Endodermal cell (in vitro differentiated cells): ENCODE measurements around the gene PHF12. TPM values are rescaled to one million over a fixed set of nuclear protein-coding genes. Genes with fewer than 3 reads are reported as not detected.

ENCODE experiments used
- DNase-seq: peaks from one replicate; pipeline ENCODE4 v3.0.0-alpha.2; 2017
- H3K27ac ChIP-seq: 2 replicates; pipeline ENCODE4 v1.5.1; 2013; ENCODE audit warnings: mild to moderate bottlenecking, low read depth, low read length, moderate library complexity
- H3K27me3 ChIP-seq: 2 replicates; pipeline ENCODE4 v1.6.1; 2013; ENCODE audit warnings: mild to moderate bottlenecking, low read length, moderate library complexity; ENCODE audit not compliant: insufficient read depth, control insufficient read depth, poor library complexity, severe bottlenecking
- H3K36me3 ChIP-seq: 2 replicates; pipeline ENCODE4 v1.7.0; 2013; ENCODE audit warnings: mild to moderate bottlenecking, low read length, moderate library complexity; ENCODE audit not compliant: control insufficient read depth, insufficient read depth
- H3K4me1 ChIP-seq: one replicate; pipeline ENCODE4 v1.7.0; 2013; ENCODE audit warnings: low read length; ENCODE audit not compliant: control insufficient read depth, insufficient read depth
- H3K4me3 ChIP-seq: 2 replicates; pipeline ENCODE4 v1.5.1; 2013; ENCODE audit warnings: mild to moderate bottlenecking, low read length, moderate library complexity
- H3K9ac ChIP-seq: 2 replicates; pipeline ENCODE4 v1.6.1; 2013; ENCODE audit warnings: mild to moderate bottlenecking, low read length, moderate library complexity; ENCODE audit not compliant: poor library complexity, severe bottlenecking; ENCODE audit errors: extremely low read depth
- H3K9me3 ChIP-seq: 2 replicates; pipeline ENCODE4 v1.6.1; 2013; ENCODE audit warnings: mild to moderate bottlenecking, low read length, moderate library complexity; ENCODE audit not compliant: control insufficient read depth
- H3K27ac Mint-ChIP-seq: 2 replicates; pipeline ENCODE4 v1.8.0; 2020; ENCODE audit warnings: mixed read lengths
- H3K27me3 Mint-ChIP-seq: 2 replicates; pipeline ENCODE4 v1.8.0; 2021; ENCODE audit warnings: mild to moderate bottlenecking, mixed read lengths; ENCODE audit not compliant: insufficient read depth
- H3K36me3 Mint-ChIP-seq: 2 replicates; pipeline ENCODE4 v1.8.0; 2020; ENCODE audit warnings: low read depth, mixed read lengths
- H3K4me1 Mint-ChIP-seq: 2 replicates; pipeline ENCODE4 v1.8.0; 2020; ENCODE audit warnings: mixed read lengths
- H3K4me3 Mint-ChIP-seq: 2 replicates; pipeline ENCODE4 v1.8.0; 2020; ENCODE audit warnings: mild to moderate bottlenecking, moderate library complexity, mixed read lengths
- H3K9me3 Mint-ChIP-seq: 2 replicates; pipeline ENCODE4 v1.8.0; 2020; ENCODE audit warnings: mild to moderate bottlenecking, mixed read lengths
- CTCF ChIP-seq: fragments of 200-600 bp; sonication (generic); conservative IDR thresholded peaks from 2 replicates; pipeline ENCODE4 v1.5.0; 2021; ENCODE audit warnings: antibody characterized with exemption, mild to moderate bottlenecking
- WGBS, 2 experiments: methylation state at CpG; one replicate each; pipeline versions ENCODE4 v1.1.5 to v1.1.7; 2013; ENCODE audit warnings: missing lambda C conversion rate in 2 of 2, mixed read lengths in 1 of 2; ENCODE audit not compliant: insufficient coverage in 1 of 2, insufficient read length in 1 of 2; 5-methylcytosine and 5-hydroxymethylcytosine counted together
- total RNA-seq, 2 donors: library from RNA; stranded (reverse); fragmentation: NEBNext Ultra II Directional in 1 of 2; extraction: Animal tissue kit (Norgen Biotek cat#: 25700) in 1 of 2; gene quantifications; 2 replicates in 1 of 2; 3 replicates in 1 of 2; pipeline ENCODE4 v1.2.1, GENCODE V29; 2021

The PHF12 gene
- total RNA-seq, 2 donors from 2014 or later, result 60.0 to 61.0 TPM

- Mint-ChIP-seq H3K27me3 (peaks cover 2% of the 10 kb centered on the region), H3K27ac (peak overlapping the region; percentile 62), H3K36me3 (no peaks in the 10 kb centered on the region), H3K4me3 (no peak overlapping the region), H3K4me1 (peaks cover 16% of the 10 kb centered on the region), H3K9me3 (no peaks in the 10 kb centered on the region)
- no peak for TF ChIP-seq CTCF
- WGBS, 2 experiments, result 93 to 100% methylated on average over 5 to 6 of the region's 6 CpGs
- peaks cover 3% of the 10 kb centered on the region for H3K4me1 ChIP-seq
- H3K4me3 ChIP-seq, result no peak overlapping the region
- DNase-seq, result no peak
- H3K9ac ChIP-seq, result no peak overlapping the region
- no peaks in the 10 kb centered on the region for H3K27me3 ChIP-seq
- no peaks in the 10 kb centered on the region for H3K36me3 ChIP-seq
- no peaks in the 10 kb centered on the region for H3K9me3 ChIP-seq
- no peak overlapping the region for H3K27ac ChIP-seq
These were observed 80.2 kb downstream of the PHF12 start for GRCh38 chr17:28871056-28871579.

DNA sequence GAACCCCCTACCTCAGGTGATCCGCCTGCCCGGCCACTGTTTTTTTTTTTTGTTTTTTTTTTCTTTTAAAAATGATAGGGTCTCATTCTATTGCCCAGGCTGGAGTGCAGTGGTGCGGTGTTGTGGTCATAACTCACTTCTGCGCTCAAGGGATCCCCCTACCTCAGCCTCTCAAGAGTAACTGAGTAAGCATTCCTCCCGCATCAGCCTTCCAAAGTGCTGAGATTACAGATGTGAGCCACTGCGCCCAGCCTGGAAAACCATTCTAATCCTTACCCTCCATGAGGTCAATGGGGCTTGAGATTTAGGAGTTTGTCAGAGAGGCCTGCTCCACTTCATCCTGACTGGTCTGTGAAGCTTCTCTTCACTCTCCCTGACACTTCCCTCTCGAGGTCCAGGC, 84.0 kb downstream of the PHF12 start:
- H3K36me3 ChIP-seq, result no peaks in the 10 kb centered on the region
- no peaks in the 10 kb centered on the region for H3K9me3 Mint-ChIP-seq
- peaks cover 2% of the 10 kb centered on the region for H3K27me3 Mint-ChIP-seq
- no peak overlapping the region for H3K9ac ChIP-seq
- H3K27ac Mint-ChIP-seq, result no peak overlapping the region
- no peak overlapping the region for H3K4me3 ChIP-seq
- H3K9me3 ChIP-seq, result no peaks in the 10 kb centered on the region
- H3K4me1 Mint-ChIP-seq, result peaks cover 18% of the 10 kb centered on the region
- no peak for TF ChIP-seq CTCF
- H3K4me1 ChIP-seq, result no peaks in the 10 kb centered on the region
- no peaks in the 10 kb centered on the region for H3K27me3 ChIP-seq
- H3K4me3 Mint-ChIP-seq, result no peak overlapping the region
- no peak for DNase-seq
- no peak overlapping the region for H3K27ac ChIP-seq
- 93 to 99% methylated on average over 6 to 7 of the region's 7 CpGs for WGBS, 2 experiments
- peaks cover 2% of the 10 kb centered on the region for H3K36me3 Mint-ChIP-seq

DNA sequence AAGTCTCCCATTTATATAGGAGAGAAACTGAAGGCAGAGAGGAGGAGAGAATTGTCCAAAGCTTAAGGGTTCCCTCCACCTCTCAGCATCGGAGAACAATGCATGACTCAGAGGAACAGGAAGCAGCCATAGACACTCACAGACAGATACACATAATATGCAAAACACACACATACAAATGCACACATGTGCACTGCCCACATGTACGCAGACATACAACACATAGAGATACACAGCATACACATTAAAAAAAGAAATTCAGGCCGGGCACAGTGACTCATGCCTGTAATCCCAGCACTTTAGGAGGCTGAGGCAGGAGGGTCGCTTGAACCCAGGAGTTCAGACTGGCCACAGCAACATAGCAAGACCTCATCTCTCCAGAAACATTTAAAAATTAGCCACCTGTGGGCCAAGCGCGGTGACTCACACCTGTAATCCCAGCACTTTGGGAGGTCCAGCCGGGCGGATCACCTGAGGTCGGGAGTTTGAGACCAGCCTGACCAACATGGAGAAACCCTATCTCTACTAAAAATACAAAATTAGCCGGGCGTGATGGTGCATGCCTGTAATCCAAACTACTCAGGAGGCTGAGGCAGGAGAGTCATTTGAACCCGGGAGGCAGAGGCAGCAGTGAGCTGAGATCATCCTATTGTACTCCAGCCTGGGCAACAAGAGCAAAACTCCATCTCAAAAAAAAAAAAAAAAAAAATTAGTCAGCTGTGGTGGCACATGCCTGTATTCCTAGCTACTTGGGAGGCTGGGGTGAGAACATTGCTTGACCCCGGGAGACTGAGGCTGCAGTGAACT, 85.2 kb downstream of the PHF12 start:
- no peak overlapping the region for H3K9ac ChIP-seq
- H3K27me3 Mint-ChIP-seq, result peaks cover 2% of the 10 kb centered on the region
- no peaks in the 10 kb centered on the region for H3K4me1 ChIP-seq
- no peak for TF ChIP-seq CTCF
- H3K36me3 ChIP-seq, result no peaks in the 10 kb centered on the region
- H3K9me3 ChIP-seq, result no peaks in the 10 kb centered on the region
- H3K9me3 Mint-ChIP-seq, result no peaks in the 10 kb centered on the region
- H3K4me3 ChIP-seq, result no peak overlapping the region
- peak overlapping the region; percentile 16 for H3K27ac Mint-ChIP-seq
- H3K4me3 Mint-ChIP-seq, result no peak overlapping the region
- peaks cover 13% of the 10 kb centered on the region for H3K4me1 Mint-ChIP-seq
- 91 to 93% methylated on average over 11 to 13 of the region's 13 CpGs for WGBS, 2 experiments
- peaks cover 7% of the 10 kb centered on the region for H3K36me3 Mint-ChIP-seq
- H3K27ac ChIP-seq, result no peak overlapping the region
- no peaks in the 10 kb centered on the region for H3K27me3 ChIP-seq
- no peak for DNase-seq
